LNCAP (cell line): ENCODE results near the gene TNFRSF19.
A peak's percentile ranks its signal among the peaks of the same experiment; 100 is the strongest.

Source experiments
- TF ChIP-seq, protein P1 (sequence below): fragments of 450-650 bp; IDR thresholded peaks from 2 replicates; pipeline ENCODE4 v1.5.1; 2017; ENCODE audit warnings: mild to moderate bottlenecking

The TNFRSF19 gene

DNA sequence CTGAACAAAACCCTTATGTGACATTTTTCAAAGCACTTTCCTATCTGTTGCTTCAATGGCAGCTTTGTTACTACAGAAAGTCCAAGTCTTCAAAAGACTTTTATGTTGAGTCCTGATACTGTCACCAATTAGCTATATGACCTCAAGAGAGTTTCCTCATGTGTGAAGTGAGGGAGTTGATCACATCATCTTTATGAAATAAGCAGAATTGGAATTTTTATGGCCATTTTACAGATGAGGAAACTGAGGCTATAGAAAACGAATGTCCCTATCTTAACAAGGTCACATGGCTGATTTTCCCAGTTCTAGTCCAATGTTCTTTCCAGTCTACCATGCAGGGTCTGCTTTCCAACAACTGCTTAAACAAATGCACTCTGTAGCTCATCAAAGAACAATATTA is 2.6 kb downstream of the TNFRSF19 start:
- TF ChIP-seq, protein P1, sequence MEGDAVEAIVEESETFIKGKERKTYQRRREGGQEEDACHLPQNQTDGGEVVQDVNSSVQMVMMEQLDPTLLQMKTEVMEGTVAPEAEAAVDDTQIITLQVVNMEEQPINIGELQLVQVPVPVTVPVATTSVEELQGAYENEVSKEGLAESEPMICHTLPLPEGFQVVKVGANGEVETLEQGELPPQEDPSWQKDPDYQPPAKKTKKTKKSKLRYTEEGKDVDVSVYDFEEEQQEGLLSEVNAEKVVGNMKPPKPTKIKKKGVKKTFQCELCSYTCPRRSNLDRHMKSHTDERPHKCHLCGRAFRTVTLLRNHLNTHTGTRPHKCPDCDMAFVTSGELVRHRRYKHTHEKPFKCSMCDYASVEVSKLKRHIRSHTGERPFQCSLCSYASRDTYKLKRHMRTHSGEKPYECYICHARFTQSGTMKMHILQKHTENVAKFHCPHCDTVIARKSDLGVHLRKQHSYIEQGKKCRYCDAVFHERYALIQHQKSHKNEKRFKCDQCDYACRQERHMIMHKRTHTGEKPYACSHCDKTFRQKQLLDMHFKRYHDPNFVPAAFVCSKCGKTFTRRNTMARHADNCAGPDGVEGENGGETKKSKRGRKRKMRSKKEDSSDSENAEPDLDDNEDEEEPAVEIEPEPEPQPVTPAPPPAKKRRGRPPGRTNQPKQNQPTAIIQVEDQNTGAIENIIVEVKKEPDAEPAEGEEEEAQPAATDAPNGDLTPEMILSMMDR = no peak

DNA sequence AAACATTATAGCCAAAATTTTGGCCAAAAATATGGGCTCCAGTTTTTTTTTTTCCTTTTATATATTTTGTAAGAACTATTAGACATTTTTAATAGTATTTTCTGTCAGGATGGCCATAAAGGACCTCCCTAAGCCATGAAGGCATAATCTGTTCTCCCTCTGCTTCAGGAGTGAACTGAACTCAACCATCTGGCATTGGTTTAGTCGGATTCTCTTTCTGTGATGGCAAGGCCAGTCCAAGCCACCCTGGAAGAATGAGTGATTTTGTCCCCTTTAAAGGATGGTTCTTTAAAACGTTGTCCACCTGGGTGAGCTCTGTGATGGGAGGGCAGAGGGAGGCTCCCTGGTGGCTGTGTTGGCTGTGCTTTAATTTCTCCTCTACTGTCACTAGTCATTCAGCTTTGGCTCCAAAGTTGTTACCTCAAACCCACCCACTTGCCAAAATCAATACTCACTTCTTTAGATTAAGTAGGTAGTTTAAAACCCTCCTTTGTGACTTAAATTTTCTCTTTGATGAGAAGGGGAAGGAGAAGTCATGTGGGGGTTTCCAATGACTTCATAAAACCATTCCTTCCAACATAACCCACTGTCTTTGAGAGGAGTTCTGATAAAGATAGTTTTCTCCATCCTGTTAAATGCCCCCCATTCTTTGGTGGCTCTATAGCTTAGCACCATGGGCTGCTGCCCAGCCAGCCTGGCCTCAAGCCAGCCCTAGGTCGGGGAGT is 4.4 kb downstream of the TNFRSF19 start:
- TF ChIP-seq, protein P1 = no peak

DNA sequence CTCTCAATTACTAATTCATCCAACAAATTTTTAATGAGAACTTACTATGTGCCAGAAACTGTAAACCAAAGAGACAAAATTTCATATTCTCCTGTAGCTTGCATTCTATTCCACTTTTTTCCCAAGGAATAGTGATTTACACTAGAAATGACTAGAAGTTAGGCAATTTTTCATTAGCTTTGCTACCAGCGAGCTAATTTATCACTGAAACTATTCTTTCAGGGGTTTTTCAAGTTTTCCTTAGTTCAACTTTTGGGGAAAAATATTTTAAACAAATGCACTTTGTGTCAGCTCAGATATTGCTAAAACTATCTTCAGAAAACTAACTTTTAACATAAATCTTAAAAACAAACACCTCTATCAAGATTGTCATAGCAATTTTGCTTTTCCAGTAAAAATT is 5.4 kb downstream of the TNFRSF19 start:
- TF ChIP-seq, protein P1 = no peak

DNA sequence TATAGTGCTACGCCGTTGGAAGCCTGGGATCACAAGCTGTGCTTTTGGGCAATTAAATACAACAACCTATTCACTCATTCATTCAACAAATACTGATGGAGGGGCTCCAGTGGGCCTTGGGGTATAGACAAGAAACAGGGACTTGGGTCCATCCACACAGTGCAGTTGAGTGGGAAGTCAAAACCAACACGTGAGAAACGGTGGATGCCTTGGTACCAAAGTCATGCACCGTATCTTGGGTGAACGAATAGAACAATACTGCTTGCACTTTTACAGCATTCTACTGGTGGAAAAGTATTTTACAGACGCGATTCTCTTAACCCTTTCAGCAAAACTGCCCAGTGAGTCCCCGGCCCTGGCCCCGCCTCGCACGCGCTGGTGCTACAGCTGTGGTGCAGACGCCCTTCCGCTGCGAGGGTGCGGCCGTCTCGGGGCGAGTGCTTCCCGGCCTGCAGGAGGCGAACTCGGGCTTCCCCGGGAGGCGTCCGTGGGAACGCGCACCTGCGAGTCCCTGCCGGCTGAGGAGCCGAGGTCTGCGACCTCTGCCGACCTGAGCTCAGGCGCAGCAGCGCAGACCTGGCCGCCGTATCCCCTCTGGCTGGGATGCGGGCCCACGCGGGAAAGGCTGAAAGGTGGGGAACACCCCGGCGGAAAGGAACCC is 8.3 kb downstream of the TNFRSF19 start:
- TF ChIP-seq, protein P1 = peak; percentile 76

DNA sequence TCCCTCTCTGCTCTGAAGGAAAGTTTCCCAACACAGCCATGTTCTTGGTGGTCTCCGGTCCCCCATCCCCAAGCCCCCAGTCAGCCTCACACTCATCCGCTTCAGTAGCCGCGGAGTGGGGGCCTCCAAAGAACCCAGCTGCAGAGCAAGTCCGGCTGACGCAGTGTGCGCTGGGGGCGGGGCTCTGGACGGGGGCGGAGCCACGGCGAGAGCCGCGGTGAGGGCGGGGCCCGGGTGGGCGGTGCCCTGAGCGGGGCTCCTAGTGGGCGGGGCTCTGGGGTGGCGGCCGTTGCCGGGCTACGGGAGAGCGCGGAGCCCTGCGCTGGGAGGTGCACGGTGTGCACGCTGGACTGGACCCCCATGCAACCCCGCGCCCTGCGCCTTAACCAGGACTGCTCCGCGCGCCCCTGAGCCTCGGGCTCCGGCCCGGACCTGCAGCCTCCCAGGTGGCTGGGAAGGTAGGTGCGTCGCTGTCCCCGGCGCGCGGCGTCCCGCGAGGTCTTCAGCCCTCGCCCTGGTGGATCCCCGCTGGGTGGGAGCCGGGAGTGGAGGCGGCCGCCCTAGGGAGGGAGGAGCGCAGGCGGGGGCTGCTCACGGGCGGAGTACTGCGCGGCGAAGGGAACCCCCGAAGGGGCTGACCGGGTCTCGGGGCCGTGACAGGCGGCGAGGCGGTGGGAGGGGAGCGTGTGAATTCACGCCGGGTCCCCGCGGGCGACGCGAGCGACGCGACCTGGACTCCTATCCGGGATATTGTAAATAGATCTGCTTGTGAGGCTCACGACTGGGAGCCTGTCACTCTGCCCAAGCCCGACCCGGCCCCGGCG is 9.1 kb downstream of the TNFRSF19 start:
- TF ChIP-seq, protein P1 = no peak

DNA sequence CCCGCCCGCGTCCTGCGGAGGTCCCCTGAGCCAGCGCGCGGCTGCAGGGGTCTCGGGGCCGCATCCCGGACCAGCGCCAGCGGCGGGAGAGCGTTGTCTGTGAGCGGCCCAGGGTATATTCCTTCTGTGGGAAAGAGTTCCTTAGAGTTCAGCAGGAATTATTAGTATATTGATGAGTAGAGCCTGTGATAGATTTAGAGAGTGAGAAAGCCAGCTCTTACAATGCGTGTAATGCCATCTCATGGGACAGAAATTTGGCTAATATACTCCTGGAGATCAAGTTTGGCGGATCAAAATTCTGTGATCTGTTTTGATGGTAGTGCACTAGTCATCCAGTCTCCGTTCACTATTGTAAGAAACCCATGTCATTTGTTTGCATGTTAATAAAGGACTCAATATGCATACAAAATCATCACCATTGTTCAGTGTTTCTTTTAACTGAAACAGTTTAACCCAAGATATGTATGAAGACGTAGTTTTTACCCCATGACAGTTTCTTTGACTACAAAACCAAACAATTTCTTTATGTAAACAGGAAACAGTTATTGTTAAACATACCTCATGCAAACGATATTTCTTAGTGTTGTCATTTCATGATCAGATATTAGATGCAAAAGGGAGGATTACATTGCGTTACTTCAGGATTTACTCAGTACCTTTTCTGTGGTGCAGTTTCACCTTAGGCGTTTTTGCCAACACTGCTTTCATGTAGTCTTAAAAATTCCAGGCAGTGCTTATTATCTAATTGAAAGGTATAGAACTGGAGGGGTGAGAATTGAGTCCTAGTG is 9.9 kb downstream of the TNFRSF19 start:
- TF ChIP-seq, protein P1 = no peak

DNA sequence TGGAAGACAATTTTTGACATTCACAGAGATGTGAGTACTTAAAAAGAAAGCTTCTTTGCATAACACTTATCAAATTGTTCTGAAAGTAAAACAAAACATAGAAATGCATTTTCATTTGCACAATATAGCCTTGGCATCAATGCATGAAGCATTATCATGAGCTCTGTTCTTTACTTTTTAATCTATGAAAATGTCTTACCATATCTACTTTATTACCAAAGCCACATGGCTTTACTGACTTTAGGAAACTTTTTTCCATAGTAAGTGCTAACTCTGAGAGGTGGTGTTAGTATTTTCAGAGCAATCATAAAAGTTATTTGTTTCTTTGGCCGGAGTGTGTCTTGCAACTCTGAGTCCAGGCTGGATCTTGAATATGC is 10.5 kb downstream of the TNFRSF19 start:
- TF ChIP-seq, protein P1 = no peak
